ENCODE measurements around the gene STK16. TPM values are rescaled to one million over a fixed set of nuclear protein-coding genes. Genes with fewer than 3 reads are reported as not detected.

STK16 gene
- total RNA-seq, 1 donor from 2014 or later = 31.2 TPM

GRCh38 chr2:219218217-219218731 lies 27.0 kb upstream of the STK16 start:
- DNase-seq (ENCODE audit: low read depth, low spot score) = no peak
- Mint-ChIP-seq H3K27ac (ENCODE audit: unreplicated experiment) (peak overlapping the region; percentile 97), H3K36me3 (ENCODE audit: low read depth) (peaks cover 2% of the 10 kb centered on the region), H3K9me3 (no peaks in the 10 kb centered on the region), H3K27me3 (ENCODE audit: low read depth) (no peaks in the 10 kb centered on the region), H3K4me3 (peak overlapping the region; percentile 97), H3K4me1 (peaks cover 19% of the 10 kb centered on the region)
- TF ChIP-seq, protein P1, sequence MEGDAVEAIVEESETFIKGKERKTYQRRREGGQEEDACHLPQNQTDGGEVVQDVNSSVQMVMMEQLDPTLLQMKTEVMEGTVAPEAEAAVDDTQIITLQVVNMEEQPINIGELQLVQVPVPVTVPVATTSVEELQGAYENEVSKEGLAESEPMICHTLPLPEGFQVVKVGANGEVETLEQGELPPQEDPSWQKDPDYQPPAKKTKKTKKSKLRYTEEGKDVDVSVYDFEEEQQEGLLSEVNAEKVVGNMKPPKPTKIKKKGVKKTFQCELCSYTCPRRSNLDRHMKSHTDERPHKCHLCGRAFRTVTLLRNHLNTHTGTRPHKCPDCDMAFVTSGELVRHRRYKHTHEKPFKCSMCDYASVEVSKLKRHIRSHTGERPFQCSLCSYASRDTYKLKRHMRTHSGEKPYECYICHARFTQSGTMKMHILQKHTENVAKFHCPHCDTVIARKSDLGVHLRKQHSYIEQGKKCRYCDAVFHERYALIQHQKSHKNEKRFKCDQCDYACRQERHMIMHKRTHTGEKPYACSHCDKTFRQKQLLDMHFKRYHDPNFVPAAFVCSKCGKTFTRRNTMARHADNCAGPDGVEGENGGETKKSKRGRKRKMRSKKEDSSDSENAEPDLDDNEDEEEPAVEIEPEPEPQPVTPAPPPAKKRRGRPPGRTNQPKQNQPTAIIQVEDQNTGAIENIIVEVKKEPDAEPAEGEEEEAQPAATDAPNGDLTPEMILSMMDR (conservative IDR thresholded peaks at IDR 0.05) = no peak

DNA sequence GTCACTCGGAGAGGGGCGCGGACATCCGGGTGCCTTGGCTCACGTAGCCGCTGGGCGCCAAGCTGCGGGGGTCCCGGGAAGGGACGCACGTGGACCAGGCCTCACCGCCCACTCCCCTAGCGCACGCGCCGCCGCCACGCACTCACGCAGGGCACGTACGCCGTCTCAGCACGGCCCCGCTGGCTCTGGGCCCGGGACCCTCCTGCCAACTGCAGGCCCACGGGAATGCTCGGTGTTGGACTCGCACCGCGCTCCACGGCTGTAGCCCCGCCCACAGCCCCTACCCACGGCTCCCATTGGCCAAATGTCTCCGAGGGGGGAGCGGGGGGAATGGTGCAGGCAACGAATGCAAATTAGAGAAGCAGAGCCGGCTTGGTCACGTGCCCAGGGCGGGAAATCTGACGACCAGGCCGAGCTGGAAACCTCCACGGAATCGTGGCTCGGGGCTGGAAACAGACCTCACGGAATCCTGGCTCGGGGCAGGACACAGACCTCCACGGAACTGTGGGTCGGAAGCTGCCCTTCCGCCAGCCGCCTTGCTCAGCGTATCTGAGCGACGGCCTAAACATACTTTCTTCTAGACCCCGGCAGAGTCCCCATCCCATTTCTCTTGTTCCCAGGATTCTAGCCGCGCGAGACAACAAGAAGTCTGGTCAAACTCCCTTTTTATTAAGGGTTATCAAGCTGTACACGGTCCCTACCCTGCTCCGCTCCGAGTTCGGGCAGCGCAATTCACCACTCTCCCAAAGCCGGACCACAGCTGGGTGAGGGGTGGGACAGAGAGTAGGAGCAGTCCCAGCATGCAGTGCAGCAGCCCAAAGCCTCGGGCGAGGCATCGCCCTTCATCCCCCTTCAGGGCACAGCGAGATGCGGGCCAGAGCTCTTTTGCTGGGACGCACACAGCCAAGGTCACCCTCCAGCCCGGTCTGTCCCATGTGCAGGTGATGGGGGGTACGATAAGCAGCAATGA lies 26.3 kb upstream of the STK16 start, which contains the start of gene ABCB6:
Gene ABCB6, minus strand, starts transcription at position 227 of the 970 bp plus-strand sequence. CDS start 285 bp downstream, outside the sequence.
- no peaks in the 10 kb centered on the region for H3K27me3 Mint-ChIP-seq (ENCODE audit: low read depth)
- H3K27ac Mint-ChIP-seq (ENCODE audit: unreplicated experiment) = peak within 1 kb of the TSS; percentile 97
- H3K36me3 Mint-ChIP-seq (ENCODE audit: low read depth) = peaks cover 5% of the 10 kb centered on the region
- peak; percentile 92 for DNase-seq (ENCODE audit: low read depth, low spot score)
- H3K9me3 Mint-ChIP-seq = no peaks in the 10 kb centered on the region
- TF ChIP-seq, protein P1 (conservative IDR thresholded peaks at IDR 0.05) = no peak
- peak within 1 kb of the TSS; percentile 97 for H3K4me3 Mint-ChIP-seq
- peaks cover 19% of the 10 kb centered on the region for H3K4me1 Mint-ChIP-seq

DNA sequence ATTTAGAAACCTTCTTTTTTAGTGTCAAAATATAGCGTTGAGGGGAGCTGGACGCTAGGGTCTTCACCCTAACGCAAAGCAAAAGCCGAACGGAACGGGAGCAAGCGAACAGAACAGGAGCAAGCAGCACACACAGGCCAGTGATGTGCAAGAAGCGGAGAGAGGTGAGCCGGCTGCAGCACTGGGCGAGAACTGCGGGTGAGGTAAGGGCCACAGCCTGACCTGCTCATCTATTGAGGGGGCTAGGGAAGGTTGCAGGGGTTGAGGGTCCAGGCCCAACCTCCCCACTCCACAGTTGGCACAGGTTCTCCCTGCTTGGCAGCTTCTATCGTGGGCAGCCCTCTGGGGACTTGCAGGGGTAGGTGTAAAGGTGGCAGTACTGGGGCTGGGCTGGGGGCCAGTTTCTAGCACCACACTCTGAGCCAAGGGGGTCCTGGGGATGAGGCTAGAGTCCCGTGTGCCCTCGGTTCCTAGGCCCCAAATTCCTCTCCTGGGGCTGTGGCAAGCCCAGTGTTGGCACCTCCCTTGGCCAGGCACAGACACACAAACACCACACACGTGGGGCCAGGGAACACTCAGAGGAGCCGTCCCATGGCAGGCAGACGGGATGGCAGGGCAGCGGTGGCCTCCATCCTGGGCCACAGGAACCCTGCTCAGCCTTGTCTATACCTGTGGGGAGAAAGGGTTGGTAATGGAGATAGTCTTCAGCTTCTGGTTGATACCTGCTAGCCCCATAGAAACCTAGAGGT lies 25.3 kb upstream of the STK16 start:
- H3K36me3 Mint-ChIP-seq (ENCODE audit: low read depth) = peaks cover 5% of the 10 kb centered on the region
- no peak for DNase-seq (ENCODE audit: low read depth, low spot score)
- H3K4me1 Mint-ChIP-seq = peaks cover 19% of the 10 kb centered on the region
- no peak overlapping the region for H3K27ac Mint-ChIP-seq (ENCODE audit: unreplicated experiment)
- TF ChIP-seq, protein P1 (conservative IDR thresholded peaks at IDR 0.05) = no peak
- no peaks in the 10 kb centered on the region for H3K27me3 Mint-ChIP-seq (ENCODE audit: low read depth)
- peak overlapping the region; percentile 83 for H3K4me3 Mint-ChIP-seq
- H3K9me3 Mint-ChIP-seq = no peaks in the 10 kb centered on the region

- TF ChIP-seq, protein P1 (conservative IDR thresholded peaks at IDR 0.05) = no peak
- H3K36me3 Mint-ChIP-seq (ENCODE audit: low read depth) = peaks cover 5% of the 10 kb centered on the region
- no peak for DNase-seq (ENCODE audit: low read depth, low spot score)
- H3K27me3 Mint-ChIP-seq (ENCODE audit: low read depth) = no peaks in the 10 kb centered on the region
- H3K4me1 Mint-ChIP-seq = peaks cover 19% of the 10 kb centered on the region
- no peaks in the 10 kb centered on the region for H3K9me3 Mint-ChIP-seq
- no peak overlapping the region for H3K27ac Mint-ChIP-seq (ENCODE audit: unreplicated experiment)
- peak overlapping the region; percentile 55 for H3K4me3 Mint-ChIP-seq
Observed at GRCh38 chr2:219220652-219221402, 24.5 kb upstream of the STK16 start.

All from neural crest cell (in vitro differentiated cells).